Measurements from ENCODE around the gene SMAD7. TPM values are rescaled to one million over a fixed set of nuclear protein-coding genes. Genes with fewer than 3 reads are reported as not detected.

Gene SMAD7
- total and polyA plus RNA-seq, 2 donors (not counting 1 experiment from before 2014, with no cell fraction given), result 6.1 to 16.3 TPM

DNA sequence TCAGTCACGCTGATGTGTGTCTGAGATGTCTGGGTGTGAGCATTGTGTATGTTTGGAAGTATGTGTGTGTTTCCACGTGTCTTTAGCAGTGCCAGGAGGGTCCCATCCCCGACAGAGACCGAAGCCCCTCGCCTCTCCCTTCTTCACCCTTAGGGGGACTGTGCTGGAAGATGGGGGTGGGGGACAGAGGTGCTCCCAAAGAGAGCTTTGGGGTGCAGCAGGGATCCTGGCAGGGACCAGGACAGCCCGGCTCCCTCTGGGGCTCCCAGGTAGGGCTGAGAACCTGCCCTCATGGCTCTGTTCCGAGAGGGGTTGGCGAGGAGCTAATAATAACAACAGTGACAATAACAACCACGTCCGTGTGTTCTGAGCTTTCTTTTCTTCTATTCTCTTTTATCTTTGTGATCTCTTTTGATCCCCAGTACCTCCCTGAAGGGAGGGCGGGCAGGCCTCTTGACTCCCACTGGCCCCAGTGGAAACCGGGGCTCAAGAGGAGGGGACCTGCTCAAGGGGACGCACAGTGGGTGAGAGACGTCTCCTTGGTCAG lies 57.6 kb downstream of the SMAD7 start:
- Histone ChIP-seq H2AFZ (ENCODE audit: low read length) (no peak overlapping the region), H3K4me1 (ENCODE audit: control insufficient read depth, extremely low read depth, insufficient read depth, low read length) (peaks cover 15% of the 10 kb centered on the region), H4K20me1 (ENCODE audit: control insufficient read depth, extremely low read depth, insufficient read depth, low read length) (no peaks in the 10 kb centered on the region), H3K36me3 (ENCODE audit: control insufficient read depth, insufficient read depth, low read length) (no peaks in the 10 kb centered on the region), H3K4me3 (replicated peaks in 1 of 4; ENCODE audit: control extremely low read depth in 1 of 4, insufficient read depth in 1 of 4, low read depth in 3 of 4, low read length in 4 of 4) (no peak overlapping the region), H3K9me3 (ENCODE audit: control insufficient read depth, insufficient read depth, low read depth, low read length) (no peaks in the 10 kb centered on the region), H3K27ac (ENCODE audit: insufficient read depth, low read length) (no peak overlapping the region), H3K79me2 (ENCODE audit: control insufficient read depth, insufficient read depth, low read length) (no peaks in the 10 kb centered on the region), H3K4me2 (ENCODE audit: extremely low read depth, insufficient read depth, low read length) (no peak overlapping the region), H3K9ac (ENCODE audit: insufficient read depth, low read length) (no peak overlapping the region), H3K27me3 (ENCODE audit: control insufficient read depth, insufficient read depth, low read length) (no peaks in the 10 kb centered on the region)
- TF ChIP-seq EZH2 (IDR thresholded peaks at IDR 0.05; ENCODE audit: low read length, missing control alignments) (no peak), CTCF (conservative IDR thresholded peaks at IDR 0.05 in 1 of 2, IDR thresholded peaks at IDR 0.05 in 1 of 2; ENCODE audit: low read depth in 1 of 2, low read length in 2 of 2) (no peak)
- DNase-seq (ENCODE audit: low read depth in 2 of 2), result no peak

- no peaks in the 10 kb centered on the region for H3K79me2 ChIP-seq (ENCODE audit: control insufficient read depth, insufficient read depth, low read length)
- no peaks in the 10 kb centered on the region for H3K36me3 ChIP-seq (ENCODE audit: control insufficient read depth, insufficient read depth, low read length)
- H4K20me1 ChIP-seq (ENCODE audit: control insufficient read depth, extremely low read depth, insufficient read depth, low read length), result no peaks in the 10 kb centered on the region
- peaks cover 12% of the 10 kb centered on the region for H3K4me1 ChIP-seq (ENCODE audit: control insufficient read depth, extremely low read depth, insufficient read depth, low read length)
- no peaks in the 10 kb centered on the region for H3K27me3 ChIP-seq (ENCODE audit: control insufficient read depth, insufficient read depth, low read length)
- no peak overlapping the region for H2AFZ ChIP-seq (ENCODE audit: low read length)
- no peak overlapping the region for H3K27ac ChIP-seq (ENCODE audit: insufficient read depth, low read length)
- DNase-seq (ENCODE audit: low read depth in 2 of 2), result no peak
- H3K9ac ChIP-seq (ENCODE audit: insufficient read depth, low read length), result no peak overlapping the region
- H3K4me2 ChIP-seq (ENCODE audit: extremely low read depth, insufficient read depth, low read length), result no peak overlapping the region
- H3K4me3 ChIP-seq (replicated peaks in 1 of 4; ENCODE audit: control extremely low read depth in 1 of 4, insufficient read depth in 1 of 4, low read depth in 3 of 4, low read length in 4 of 4), result no peak overlapping the region
- no peaks in the 10 kb centered on the region for H3K9me3 ChIP-seq (ENCODE audit: control insufficient read depth, insufficient read depth, low read depth, low read length)
- TF ChIP-seq CTCF (conservative IDR thresholded peaks at IDR 0.05 in 1 of 2, IDR thresholded peaks at IDR 0.05 in 1 of 2; ENCODE audit: low read depth in 1 of 2, low read length in 2 of 2) (no peak), EZH2 (IDR thresholded peaks at IDR 0.05; ENCODE audit: low read length, missing control alignments) (no peak)
Observed at GRCh38 chr18:48892146-48892855, 58.5 kb downstream of the SMAD7 start.

GRCh38 chr18:48891721-48892120 lies 59.0 kb downstream of the SMAD7 start:
- Histone ChIP-seq H2AFZ (ENCODE audit: low read length) (no peak overlapping the region), H3K9me3 (ENCODE audit: control insufficient read depth, insufficient read depth, low read depth, low read length) (no peaks in the 10 kb centered on the region), H3K27ac (ENCODE audit: insufficient read depth, low read length) (no peak overlapping the region), H3K4me3 (replicated peaks in 1 of 4; ENCODE audit: control extremely low read depth in 1 of 4, insufficient read depth in 1 of 4, low read depth in 3 of 4, low read length in 4 of 4) (no peak overlapping the region), H3K27me3 (ENCODE audit: control insufficient read depth, insufficient read depth, low read length) (no peaks in the 10 kb centered on the region), H3K4me1 (ENCODE audit: control insufficient read depth, extremely low read depth, insufficient read depth, low read length) (peaks cover 10% of the 10 kb centered on the region), H3K79me2 (ENCODE audit: control insufficient read depth, insufficient read depth, low read length) (no peaks in the 10 kb centered on the region), H3K4me2 (ENCODE audit: extremely low read depth, insufficient read depth, low read length) (no peak overlapping the region), H4K20me1 (ENCODE audit: control insufficient read depth, extremely low read depth, insufficient read depth, low read length) (no peaks in the 10 kb centered on the region), H3K9ac (ENCODE audit: insufficient read depth, low read length) (no peak overlapping the region), H3K36me3 (ENCODE audit: control insufficient read depth, insufficient read depth, low read length) (no peaks in the 10 kb centered on the region)
- DNase-seq (ENCODE audit: low read depth in 2 of 2), result no peak
- no peak for TF ChIP-seq EZH2 (IDR thresholded peaks at IDR 0.05; ENCODE audit: low read length, missing control alignments)
- no peak for TF ChIP-seq CTCF (conservative IDR thresholded peaks at IDR 0.05 in 1 of 2, IDR thresholded peaks at IDR 0.05 in 1 of 2; ENCODE audit: low read depth in 1 of 2, low read length in 2 of 2)

Data from fibroblast of lung (primary cell).